ENCODE measurements around the gene SLC6A14. TPM values are rescaled to one million over a fixed set of nuclear protein-coding genes. Genes with fewer than 3 reads are reported as not detected.

The SLC6A14 gene
- total and polyA plus RNA-seq, 2 of the 8 experiments (the other 6 are each of a cell fraction or from before 2014, with no cell fraction given) = not detected

DNA sequence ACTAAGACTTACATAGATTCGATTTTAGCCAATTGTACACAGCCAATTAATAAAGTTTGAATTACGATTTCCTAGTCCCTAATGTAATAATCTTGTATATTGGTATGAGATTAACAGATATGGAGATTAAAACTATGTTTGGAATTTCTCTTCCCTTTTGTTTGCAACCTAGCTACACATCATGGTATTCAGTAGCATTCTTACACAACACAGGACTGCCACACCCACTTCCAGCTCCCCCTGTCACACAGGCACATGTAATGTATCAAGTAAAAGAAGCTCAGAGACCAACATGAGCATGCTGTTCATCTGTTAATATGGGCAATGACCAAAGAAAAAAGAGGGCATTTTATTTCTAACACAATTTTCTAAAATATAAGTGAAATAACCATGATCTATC is 12.8 kb downstream of the SLC6A14 start:
- Histone ChIP-seq H3K23me2 (ENCODE audit: low read depth, low read length) (no peaks in the 10 kb centered on the region), H4K20me1 (replicated peaks in 1 of 2; ENCODE audit: control insufficient read depth in 1 of 2, insufficient read depth in 2 of 2, low read length in 2 of 2) (no peaks in the 10 kb centered on the region), H4K5ac (ENCODE audit: insufficient read length, low read depth, low read length) (no peak overlapping the region), H2AFZ (ENCODE audit: low read length) (no peak overlapping the region), H4K91ac (replicated peaks; ENCODE audit: insufficient read length, low read length) (no peak overlapping the region), H4K8ac (ENCODE audit: extremely low read depth, insufficient read depth, low read length) (no peak overlapping the region), H3K9ac (replicated peaks in 1 of 4; ENCODE audit: extremely low read depth in 1 of 4, low read depth in 3 of 4, low read length in 3 of 4) (no peak overlapping the region), H3K56ac (replicated peaks; ENCODE audit: insufficient read length, low read depth, low read length) (no peak overlapping the region), H3K4ac (replicated peaks; ENCODE audit: insufficient read length, low read depth, low read length) (no peak overlapping the region), H2BK12ac (ENCODE audit: low read depth, low read length) (no peak overlapping the region), H3K9me3 (ENCODE audit: insufficient read depth in 2 of 2, low read depth in 1 of 2, low read length in 1 of 2) (no peaks in the 10 kb centered on the region), H2BK20ac (ENCODE audit: low read length) (no peak overlapping the region), H3K18ac (ENCODE audit: extremely low read depth, low read length) (no peak overlapping the region), H3K23ac (ENCODE audit: insufficient read length) (no peak overlapping the region), H3K14ac (ENCODE audit: insufficient read length) (no peak overlapping the region), H3K4me2 (ENCODE audit: insufficient read depth in 1 of 2, low read depth in 2 of 2, low read length in 2 of 2) (no peak overlapping the region), H2BK5ac (ENCODE audit: low read depth, low read length) (no peak overlapping the region), H2BK15ac (ENCODE audit: low read length) (no peak overlapping the region), H2BK120ac (replicated peaks; ENCODE audit: low read depth, low read length) (no peak overlapping the region), H3K36me3 (ENCODE audit: control insufficient read depth in 2 of 4, insufficient read depth in 4 of 4, low read length in 3 of 4) (no peaks in the 10 kb centered on the region), H3K27ac (ENCODE audit: low read depth, low read length) (no peak overlapping the region), H3K79me2 (ENCODE audit: control insufficient read depth in 1 of 2, insufficient read depth in 2 of 2, low read length in 2 of 2) (no peaks in the 10 kb centered on the region), H3K4me3 (ENCODE audit: extremely low read depth in 1 of 4, insufficient read depth in 2 of 4, low read depth in 3 of 4, low read length in 4 of 4) (no peak overlapping the region), H3K4me1 (replicated peaks in 1 of 4; ENCODE audit: control insufficient read depth in 3 of 4, insufficient read depth in 4 of 4, low read length in 3 of 4) (no peaks in the 10 kb centered on the region), H3K79me1 (ENCODE audit: low read depth, low read length) (no peaks in the 10 kb centered on the region), H3K27me3 (replicated peaks in 1 of 4; ENCODE audit: control insufficient read depth in 3 of 4, extremely low read depth in 1 of 4, insufficient read depth in 3 of 4, low read length in 3 of 4) (no peaks in the 10 kb centered on the region), H2AK5ac (ENCODE audit: low read depth, low read length) (no peak overlapping the region)
- no peak for TF ChIP-seq PHF8 (conservative IDR thresholded peaks at IDR 0.05; ENCODE audit: low read depth, low read length)
- no peak for TF ChIP-seq CREB1 (IDR thresholded peaks at IDR 0.05)
- no peak for TF ChIP-seq POU5F1 (IDR thresholded peaks at IDR 0.05; ENCODE audit: low read depth, low read length)
- TF ChIP-seq, protein P1, sequence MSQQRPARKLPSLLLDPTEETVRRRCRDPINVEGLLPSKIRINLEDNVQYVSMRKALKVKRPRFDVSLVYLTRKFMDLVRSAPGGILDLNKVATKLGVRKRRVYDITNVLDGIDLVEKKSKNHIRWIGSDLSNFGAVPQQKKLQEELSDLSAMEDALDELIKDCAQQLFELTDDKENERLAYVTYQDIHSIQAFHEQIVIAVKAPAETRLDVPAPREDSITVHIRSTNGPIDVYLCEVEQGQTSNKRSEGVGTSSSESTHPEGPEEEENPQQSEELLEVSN (IDR thresholded peaks at IDR 0.05) = no peak
- TF ChIP-seq ZNF274 (IDR thresholded peaks at IDR 0.05; ENCODE audit: borderline replicate concordance, extremely low read depth, low read length) = no peak
- no peak for TF ChIP-seq CTBP2 (IDR thresholded peaks at IDR 0.05; ENCODE audit: borderline replicate concordance, insufficient read depth, insufficient read length, low read length)
- TF ChIP-seq SUZ12 (IDR thresholded peaks at IDR 0.05; ENCODE audit: low read length) = no peak
- no peak for TF ChIP-seq TEAD4 (IDR thresholded peaks at IDR 0.05; ENCODE audit: low read depth, low read length)
- no peak for TF ChIP-seq SIX5 (IDR thresholded peaks at IDR 0.05; ENCODE audit: low read depth, low read length)
- TF ChIP-seq POLR2AphosphoS5 (IDR thresholded peaks at IDR 0.05; ENCODE audit: low read depth, low read length) = no peak
- no peak for TF ChIP-seq BCL11A (IDR thresholded peaks at IDR 0.05; ENCODE audit: low read depth in 2 of 2, low read length in 2 of 2)
- DNase-seq (ENCODE audit: low read depth in 1 of 2, low spot score in 2 of 2) (no peak), FAIRE-seq (no peak)
- ChIA-PET CTCF (ENCODE audit: partially characterized antibody) (no interaction called here), POLR2A (ENCODE audit: partially characterized antibody) (no interaction called here)
- 100% methylated on average over 2 of the region's 2 CpGs; no CpG with 5 or more reads in 1 of the 2 experiments for WGBS, 2 experiments (ENCODE audit: extremely low coverage in 1 of 2, insufficient coverage in 1 of 2, insufficient read length in 1 of 2, insufficient replicate concordance in 2 of 2, low coverage in 1 of 2, low lambda C conversion rate in 2 of 2, missing lambda C conversion rate in 1 of 2)

Data from H1 (cell line).